Heart left ventricle (tissue), 16 donors: ENCODE data around the gene GPR173. TPM values are rescaled to one million over a fixed set of nuclear protein-coding genes. Genes with fewer than 3 reads are reported as not detected.

Source experiments
- ATAC-seq, 4 donors: fragments of 200-7000 bp; cut with Tn5 transposase; one replicate each; pipeline ENCODE4 v1.9.1; 2020 to 2022; ENCODE audit warnings: moderate library complexity in 4 of 4, mild to moderate bottlenecking in 3 of 4, moderate number of reproducible peaks in 1 of 4
- DNase-seq, 5 donors: peaks; one replicate each; pipeline ENCODE4 v3.0.0-alpha.2; 2020
- H3K27ac ChIP-seq, 12 donors: fragments of 200-600 bp; sonication (generic) in 4 of 12; one replicate each; pipeline versions ENCODE4 v1.5.0 to v1.8.0; 2016 to 2022; ENCODE audit warnings: mild to moderate bottlenecking in 2 of 12
- H3K27me3 ChIP-seq, 9 donors: fragments of 200-600 bp; sonication (generic) in 2 of 9; one replicate each; pipeline versions ENCODE4 v1.5.1 to v1.8.0; 2016 to 2022; ENCODE audit warnings: mild to moderate bottlenecking in 3 of 9
- H3K36me3 ChIP-seq, 9 donors: fragments of 200-600 bp; sonication (generic) in 2 of 9; one replicate each; pipeline versions ENCODE4 v1.5.0 to v1.8.0; 2018 to 2022; ENCODE audit warnings: mild to moderate bottlenecking in 2 of 9
- H3K4me1 ChIP-seq, 12 donors: fragments of 200-600 bp; sonication (generic) in 4 of 12; one replicate each; pipeline versions ENCODE4 v1.5.0 to v1.8.0; 2016 to 2022; ENCODE audit warnings: mild to moderate bottlenecking in 3 of 12
- H3K4me3 ChIP-seq, 12 donors: fragments of 200-600 bp; sonication (generic) in 4 of 12; one replicate each; pipeline versions ENCODE4 v1.5.0 to v1.8.0; 2017 to 2022; ENCODE audit warnings: mild to moderate bottlenecking in 9 of 12, moderate library complexity in 4 of 12
- H3K9me3 ChIP-seq, 12 donors: fragments of 200-600 bp; sonication (generic) in 4 of 12; one replicate each; pipeline versions ENCODE4 v1.5.0 to v1.8.0; 2016 to 2022; ENCODE audit warnings: mild to moderate bottlenecking in 1 of 12
- CTCF ChIP-seq, 12 donors: fragments of 200-600 bp; sonication (generic) in 4 of 12; IDR thresholded peaks; one replicate each; pipeline versions ENCODE4 v1.5.0 to v1.8.0; 2018 to 2022; ENCODE audit warnings: antibody characterized with exemption in 12 of 12, mild to moderate bottlenecking in 5 of 12
- POLR2A ChIP-seq, 2 donors: fragments of 450-650 bp; IDR thresholded peaks; one replicate each; pipeline ENCODE4 v1.6.1; 2017; ENCODE audit warnings: antibody characterized with exemption in 2 of 2, mild to moderate bottlenecking in 2 of 2, moderate library complexity in 2 of 2
- WGBS, 4 donors: extraction: QIAGEN DNeasy Blood & Tissue Kit in 2 of 4; methylation state at CpG; one replicate each; pipeline versions ENCODE4 v1.1.5 to v1.1.7; 2013 to 2018; 5-methylcytosine and 5-hydroxymethylcytosine counted together
- intact Hi-C, 10 donors: fragments of 100-400 bp; cut with DNase I; formaldehyde crosslinking; loops; one replicate each; pipeline versions ENCODE4 v1.11.1 to v1.14.2; 2022
- polyA plus RNA-seq, 2 donors: library from polyadenylated mRNA; stranded (reverse); fragments of 200-250 nt; gene quantifications; one replicate each; pipeline ENCODE4 v1.2.3, GENCODE V29; 2013
- total RNA-seq, 9 donors: library from RNA; depleted of rRNA in 2 of 9; stranded (reverse); fragments of >200 nt in 2 of 9; fragmentation: NEBNext Ultra II Directional in 3 of 9; extraction: Animal tissue kit (Norgen Biotek cat#: 25700) in 3 of 9; gene quantifications; one replicate each; pipeline versions ENCODE4 v1.1.0 to v1.2.4, GENCODE V29; 2016 to 2023
- donor health status: ischemic (EF 13 %, LVEDD 7.1; RV severe dilation, severe dysfunction).
- donor health status: healthy with polysubstance abuse.
- donor health status: DM: no; HTN: yes; CAD: no.
- donor health status: DM: no; HTN: no; CAD: no.
- donor health status: ischemic (EF 25% LVEDD 6.9; RV normal size, moderate dysfunction).
- donor health status: ischemic (EF 25% LVEDD 5.7; RV mildly dilated, moderate dysfunction).
- donor health status: healthy.
- donor health status: DM: yes; HTN: yes; CAD: no.
- donor health status: ischemic (EF 35%, LVEDD 5.7; RV mildly dilated, moderate dysfunction).
- donor health status: nonischemic (EF 11% LVEDD 7.7; RV severe dilation, severe dysfunction).
- donor health status: DM: yes; HTN: yes; CAD: no.
- donor health status: PGD.
- donor health status: ischemic (EF 29% LVEDD 5.4; RV normal size, mild dysfunction).
- donor health status: nonischemic (EF 23%, LVEDD 6.1; RV moderate dilation, normal function).

Gene GPR173
- total and polyA plus RNA-seq, 11 donors = 0.32 to 2.6 (median 0.75) TPM

- Histone ChIP-seq H3K27ac (peak overlapping the region in 11 of 12 donors; percentile 39 to 94 (median 80)), H3K4me3 (peak overlapping the region in 10 of 12 donors; percentile 29 to 98 (median 81)), H3K4me1 (peaks cover 0 to 20% (median 1%) of the 10 kb centered on the region in 12 donors), H3K27me3 (peaks cover 0 to 5% (median 0%) of the 10 kb centered on the region in 9 donors), H3K36me3 (peaks cover 0 to 20% (median 7%) of the 10 kb centered on the region in 9 donors), H3K9me3 (no peaks in the 10 kb centered on the region)
- intact Hi-C loops = loop anchor here in 1 of 10 donors (10.0 kb wide), 1 partner anchor 144 kb away; the partner anchor contains the start of gene KDM5C
- peak in 1 of 5 donors; percentile 20 for DNase-seq
- ATAC-seq = no peak
- TF ChIP-seq POLR2A (IDR thresholded peaks at IDR 0.05) (no peak), CTCF (IDR thresholded peaks at IDR 0.05) (no peak)
- WGBS, 4 donors = 18 to 57% (median 32%) methylated on average over 11 to 17 of the region's 17 CpGs
Observed at GRCh38 chrX:53080628-53081580, 32.3 kb downstream of the GPR173 start.

GRCh38 chrX:53081925-53082772 lies 33.6 kb downstream of the GPR173 start, which contains the start of gene TSPYL2:
TSS of gene TSPYL2 (plus strand) at chrX:53082367. CDS start at chrX:53082499, 132 bp downstream.
- no peak for TF ChIP-seq CTCF (IDR thresholded peaks at IDR 0.05)
- peak; percentile 97 to 99 for TF ChIP-seq POLR2A (IDR thresholded peaks at IDR 0.05)
- peaks cover 0 to 5% (median 0%) of the 10 kb centered on the region in 9 donors for H3K27me3 ChIP-seq
- peak; percentile 93 to 96 (median 94) for ATAC-seq
- H3K4me3 ChIP-seq = peak within 1 kb of the TSS; percentile 41 to 98 (median 81)
- intact Hi-C loops = loop anchor here in 1 of 10 donors (10.0 kb wide), 1 partner anchor 143 kb away; the partner anchor contains the start of gene KDM5C
- H3K36me3 ChIP-seq = peaks cover 0 to 28% (median 7%) of the 10 kb centered on the region in 9 donors
- WGBS, 4 donors = 0 to 49% (median 22%) methylated on average over 31 to 85 of the region's 86 CpGs
- H3K4me1 ChIP-seq = peaks cover 0 to 26% (median 1%) of the 10 kb centered on the region in 12 donors
- peak within 1 kb of the TSS; percentile 73 to 94 (median 86) for H3K27ac ChIP-seq
- H3K9me3 ChIP-seq = no peaks in the 10 kb centered on the region
- DNase-seq = peak; percentile 94 to 96 (median 95)

GRCh38 chrX:53082773-53083616 lies 34.4 kb downstream of the GPR173 start:
- TF ChIP-seq CTCF (IDR thresholded peaks at IDR 0.05) (no peak), POLR2A (IDR thresholded peaks at IDR 0.05) (no peak)
- DNase-seq = no peak
- intact Hi-C loops = loop anchor here in 1 of 10 donors (10.0 kb wide), 1 partner anchor 142 kb away; the partner anchor contains the start of gene KDM5C
- ATAC-seq = no peak
- WGBS, 4 donors = 5 to 39% (median 20%) methylated on average over 29 to 31 of the region's 31 CpGs
- peaks cover 0 to 28% (median 7%) of the 10 kb centered on the region in 9 donors for H3K36me3 ChIP-seq
- peaks cover 0 to 5% (median 0%) of the 10 kb centered on the region in 9 donors for H3K27me3 ChIP-seq
- H3K9me3 ChIP-seq = no peaks in the 10 kb centered on the region
- peak overlapping the region; percentile 73 to 94 (median 86) for H3K27ac ChIP-seq
- peaks cover 0 to 30% (median 3%) of the 10 kb centered on the region in 12 donors for H3K4me1 ChIP-seq
- peak overlapping the region; percentile 41 to 98 (median 81) for H3K4me3 ChIP-seq
